ENCODE measurements around the gene TCL1B.
"Not testable (repeated sequence)": the region's sequence is repeated elsewhere in the genome, so short reads cannot be mapped to it uniquely, and the experiment has no call there.

TCL1B gene, protein sequence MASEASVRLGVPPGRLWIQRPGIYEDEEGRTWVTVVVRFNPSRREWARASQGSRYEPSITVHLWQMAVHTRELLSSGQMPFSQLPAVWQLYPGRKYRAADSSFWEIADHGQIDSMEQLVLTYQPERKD

DNA sequence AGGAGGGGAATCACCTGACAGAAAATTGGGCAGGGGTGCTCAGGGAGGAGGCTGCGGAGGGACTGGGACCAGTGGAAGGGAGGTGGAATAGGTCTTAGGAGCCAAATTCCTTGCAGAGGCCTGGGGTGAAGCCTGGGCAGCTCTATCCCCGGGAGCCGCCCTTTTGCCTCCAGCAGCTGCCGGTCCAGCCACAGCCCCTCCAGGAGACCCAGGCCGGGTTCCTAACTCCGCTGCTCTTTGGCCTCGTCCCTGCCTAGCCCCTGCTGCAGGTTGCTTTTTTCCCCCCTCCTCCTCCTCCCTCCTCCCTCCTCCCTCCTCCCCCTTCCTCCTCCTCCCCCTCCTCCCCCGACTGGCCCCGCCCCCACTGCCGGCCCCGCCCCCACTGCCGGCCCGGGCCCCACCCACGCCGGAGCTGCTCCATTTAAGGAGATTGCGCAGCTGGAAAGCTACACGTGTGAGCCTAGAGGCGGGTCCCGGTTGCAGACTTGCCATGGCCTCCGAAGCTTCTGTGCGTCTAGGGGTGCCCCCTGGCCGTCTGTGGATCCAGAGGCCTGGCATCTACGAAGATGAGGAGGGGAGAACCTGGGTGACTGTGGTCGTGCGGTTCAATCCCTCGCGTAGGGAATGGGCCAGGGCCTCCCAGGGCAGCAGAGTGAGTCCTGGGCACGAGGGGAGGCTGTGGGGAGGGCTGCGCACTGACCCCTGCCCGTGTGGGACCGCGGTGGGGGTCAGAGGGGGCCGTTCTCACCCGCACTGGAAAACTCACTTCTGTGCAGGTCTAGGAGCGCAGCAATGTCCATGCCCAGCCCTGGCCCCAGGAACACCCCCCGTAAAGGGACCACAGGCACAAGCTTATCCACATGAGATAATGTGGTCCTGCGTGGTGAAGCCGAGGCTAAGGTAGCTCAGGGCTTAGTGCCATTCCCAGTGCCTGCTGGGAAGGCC, at the start of gene TCL1B:
TCL1B (plus strand) TSS at position 449 of the 945 bp plus-strand sequence; CDS start at position 491, 42 bp downstream.
- no peak for DNase-seq

DNA sequence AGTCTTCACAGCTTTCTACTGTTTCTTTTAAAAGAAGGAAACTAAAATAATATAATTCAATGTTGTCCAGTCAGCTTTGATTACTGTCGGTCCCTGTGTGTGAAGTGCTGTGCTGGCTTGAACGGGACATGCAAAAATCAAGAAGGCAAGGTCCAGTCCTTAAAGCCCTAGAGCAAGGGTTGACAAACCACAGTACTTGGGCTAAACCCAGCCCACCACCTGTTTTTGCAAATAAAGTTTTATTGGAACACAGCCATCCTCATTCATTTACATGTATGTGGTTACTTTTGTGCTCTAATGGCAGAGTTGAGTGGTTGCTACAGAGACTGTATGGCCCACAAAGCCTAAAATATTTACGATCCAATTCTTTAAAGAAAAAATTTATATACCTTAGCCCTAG, 41.2 kb upstream of the TCL1B start:
- no peak for DNase-seq

GRCh38 chr14:95645389-95645996, 40.7 kb upstream of the TCL1B start:
- no peak for DNase-seq

- DNase-seq: no peak
These were observed 38.3 kb upstream of the TCL1B start for GRCh38 chr14:95647926-95648325.

- peak in 1 of 2 experiments; percentile 75 for DNase-seq
These were observed 37.0 kb upstream of the TCL1B start for GRCh38 chr14:95649230-95649629.

DNA sequence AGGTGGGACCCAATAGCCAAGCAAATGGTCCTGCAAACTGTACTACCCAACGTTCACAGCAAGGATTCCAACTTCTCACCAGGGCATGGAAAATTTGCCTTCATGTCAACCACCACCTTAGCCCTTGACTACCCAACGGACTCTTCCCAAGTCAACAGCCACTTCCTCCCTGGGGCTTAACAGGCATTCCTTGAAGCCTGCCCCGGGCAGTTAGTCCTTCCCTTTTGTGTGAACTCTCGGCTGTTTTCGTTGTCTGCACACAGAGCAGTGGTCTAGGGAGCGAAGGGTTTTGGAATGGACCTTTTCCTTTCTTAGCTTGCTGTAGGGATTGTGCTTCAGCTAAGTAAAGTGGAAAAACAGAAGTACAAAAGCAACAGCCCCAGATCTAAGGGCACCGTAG, 35.2 kb upstream of the TCL1B start:
- DNase-seq: no peak

GRCh38 chr14:95651821-95652583, 34.2 kb upstream of the TCL1B start:
- DNase-seq: no peak

DNA sequence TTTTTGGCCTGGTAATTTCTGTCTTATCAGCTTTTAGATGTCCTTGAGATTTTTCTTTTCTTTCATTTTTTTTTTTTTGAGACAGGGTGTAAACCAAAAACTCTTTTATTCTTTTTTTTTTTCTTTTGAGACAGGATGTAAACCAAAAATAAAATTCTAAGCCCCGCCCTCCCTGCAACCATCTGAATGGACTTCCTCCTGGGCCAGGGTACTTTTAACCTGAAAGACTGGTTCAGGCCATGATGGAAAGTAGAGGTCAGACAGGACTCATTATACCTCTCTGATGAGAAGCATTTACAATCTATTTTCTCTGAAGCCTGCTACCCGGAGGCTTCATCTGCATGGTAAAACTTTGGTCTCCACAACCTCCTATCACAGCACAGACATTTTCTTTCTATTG, 33.5 kb upstream of the TCL1B start:
- no peak for DNase-seq

GRCh38 chr14:95655461-95655860, 30.8 kb upstream of the TCL1B start:
- DNase-seq: no peak

- no peak for DNase-seq
These were observed 29.6 kb upstream of the TCL1B start for GRCh38 chr14:95656634-95657033.

DNA sequence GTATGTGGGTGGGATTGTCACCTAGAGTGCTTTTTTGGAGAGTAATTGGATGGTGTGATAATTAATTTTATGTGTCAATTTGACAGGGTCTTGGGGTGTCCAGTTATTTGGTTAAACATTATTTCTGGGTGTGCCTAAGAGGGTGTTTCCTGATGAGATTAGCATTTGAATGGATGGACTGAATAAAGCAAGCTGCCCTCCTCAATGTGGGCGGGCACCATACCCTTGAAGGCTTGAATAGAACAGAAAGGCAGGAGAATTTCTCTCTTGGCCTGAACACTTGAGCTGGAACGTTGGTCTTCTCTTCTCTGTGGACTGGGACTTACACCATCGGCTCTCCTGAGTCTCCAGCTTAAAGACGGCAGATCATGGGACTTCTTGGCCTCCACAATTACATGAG, 28.8 kb upstream of the TCL1B start:
- DNase-seq: no peak

GRCh38 chr14:95659293-95659989, 26.8 kb upstream of the TCL1B start:
- DNase-seq: no peak

GRCh38 chr14:95659990-95660385, 26.2 kb upstream of the TCL1B start:
- DNase-seq: no peak

- no peak for DNase-seq
These were observed 25.3 kb upstream of the TCL1B start for GRCh38 chr14:95660651-95661515.

DNA sequence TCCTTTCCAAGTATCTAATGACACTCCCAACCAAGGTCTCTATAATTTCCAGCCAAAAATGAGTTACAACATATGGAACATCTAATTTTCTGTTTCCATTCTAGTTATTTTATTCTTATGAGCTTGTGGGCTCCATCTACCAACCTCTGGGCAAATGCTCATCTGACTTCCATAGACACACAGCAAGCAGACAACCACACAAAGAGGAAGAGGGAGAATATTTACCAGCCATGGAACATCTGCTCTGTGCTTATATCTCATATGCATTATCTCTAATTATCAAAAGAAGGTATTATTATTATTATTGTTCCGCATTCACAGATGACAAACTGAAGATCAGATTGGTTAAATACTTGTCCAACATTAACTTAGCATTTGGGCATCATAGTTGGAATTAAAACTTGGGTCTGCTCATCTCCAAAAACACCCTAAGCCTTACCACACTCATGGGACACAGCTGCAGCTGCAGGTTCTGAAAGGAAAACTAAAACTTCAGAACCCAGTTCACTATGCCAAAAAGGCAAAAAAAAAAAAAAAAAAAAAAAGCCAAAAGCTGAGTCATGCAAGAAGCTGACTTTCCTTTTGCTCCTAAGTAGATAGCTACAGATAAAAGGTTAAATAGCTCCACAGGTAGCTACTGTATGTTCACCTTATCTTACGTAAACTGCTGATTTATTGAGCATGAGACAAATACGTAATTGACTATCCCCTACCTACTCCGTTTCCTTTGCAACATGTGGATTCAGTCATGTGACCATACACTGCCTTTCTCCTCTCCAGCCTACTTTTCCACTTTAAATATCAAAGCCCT, 23.6 kb upstream of the TCL1B start:
- no peak for DNase-seq

- no peak for DNase-seq
These were observed 22.9 kb upstream of the TCL1B start for GRCh38 chr14:95663226-95663797.

DNA sequence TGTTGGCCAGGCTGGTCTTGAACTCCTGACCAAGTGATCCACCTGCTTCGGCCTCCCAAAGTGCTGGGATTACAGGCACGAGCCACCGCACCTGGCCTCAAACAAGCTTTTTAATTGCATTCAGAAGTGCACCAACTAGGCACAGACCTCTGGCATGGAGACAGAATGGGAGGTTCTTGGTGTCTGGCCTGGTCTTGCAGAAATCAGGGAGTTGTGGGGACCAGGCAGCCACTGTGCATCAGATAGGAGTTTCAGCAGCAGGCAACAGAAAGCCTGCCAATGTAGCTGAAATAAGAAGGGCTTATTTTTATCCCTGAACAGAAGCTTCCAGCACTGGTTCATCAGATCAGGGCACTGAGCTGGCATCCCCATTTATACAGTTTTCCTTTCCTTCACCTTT, 22.2 kb upstream of the TCL1B start:
- DNase-seq: peak in 1 of 2 experiments; percentile 76

DNA sequence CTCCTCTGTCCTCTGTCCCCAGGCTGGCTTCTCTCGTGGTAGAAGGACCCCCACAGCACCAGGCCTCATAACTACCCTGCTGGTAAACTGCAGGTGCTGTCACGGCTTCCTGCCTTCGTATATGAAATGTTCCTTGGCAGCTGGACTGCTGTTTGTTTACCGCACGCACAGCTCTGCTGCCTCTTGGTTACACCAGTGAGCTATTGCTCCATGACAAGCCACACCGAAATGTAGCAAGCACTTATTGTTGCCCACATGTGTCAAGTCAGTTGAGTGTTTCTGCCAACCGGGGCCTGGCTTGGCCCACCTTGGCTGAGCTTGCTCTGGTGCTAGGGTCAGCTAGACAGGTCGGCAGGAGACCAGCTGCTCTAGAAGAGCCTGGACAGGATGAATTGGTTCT, 21.7 kb upstream of the TCL1B start:
- peak; percentile 52 to 90 for DNase-seq

- DNase-seq: not testable (repeated sequence)
These were observed 20.7 kb upstream of the TCL1B start for GRCh38 chr14:95665530-95665929.

- no peak for DNase-seq
These were observed 19.8 kb upstream of the TCL1B start for GRCh38 chr14:95666450-95666849.

Measured in NCI-H2081 (cell line).